Liver (tissue), 9 donors: ENCODE results near the gene ADGRV1. TPM values are rescaled to one million over a fixed set of nuclear protein-coding genes. Genes with fewer than 3 reads are reported as not detected.

ENCODE experiments used
- DNase-seq: peaks from one replicate; pipeline ENCODE4 v3.0.0-alpha.2; 2017; ENCODE audit warnings: low spot score
- H3K27ac ChIP-seq, 2 donors: one replicate each; pipeline ENCODE4 v1.7.0; 2013; ENCODE audit warnings: inconsistent platforms in 2 of 2, low read length in 2 of 2, control low read depth in 1 of 2, low read depth in 1 of 2, mild to moderate bottlenecking in 1 of 2
- H3K27me3 ChIP-seq, 4 donors: one replicate each; pipeline versions ENCODE4 v1.6.1 to v1.7.0; 2013; ENCODE audit warnings: low read length in 3 of 4, inconsistent platforms in 1 of 4, mild to moderate bottlenecking in 1 of 4, moderate library complexity in 1 of 4; ENCODE audit not compliant: control insufficient read depth in 4 of 4, insufficient read depth in 4 of 4
- H3K36me3 ChIP-seq, 4 donors: one replicate each; pipeline versions ENCODE4 v1.6.1 to v1.7.0; 2013; ENCODE audit warnings: low read length in 3 of 4, mild to moderate bottlenecking in 3 of 4, low read depth in 1 of 4, moderate library complexity in 1 of 4; ENCODE audit not compliant: control insufficient read depth in 4 of 4, insufficient read depth in 3 of 4
- H3K4me1 ChIP-seq, 4 donors: one replicate each; pipeline versions ENCODE4 v1.6.1 to v1.7.0; 2013; ENCODE audit warnings: low read length in 3 of 4, mild to moderate bottlenecking in 3 of 4, moderate library complexity in 1 of 4; ENCODE audit not compliant: control insufficient read depth in 4 of 4, insufficient read depth in 4 of 4
- H3K4me3 ChIP-seq, 3 donors: one replicate each; pipeline versions ENCODE4 v1.6.1 to v1.7.0; 2013; ENCODE audit warnings: low read length in 3 of 3, control low read depth in 1 of 3, low read depth in 1 of 3, mild to moderate bottlenecking in 1 of 3
- H3K9ac ChIP-seq, 2 donors: one replicate each; pipeline ENCODE4 v1.7.0; 2013; ENCODE audit warnings: low read length in 2 of 2, mild to moderate bottlenecking in 2 of 2, moderate library complexity in 2 of 2, control low read depth in 1 of 2, low read depth in 1 of 2
- H3K9me3 ChIP-seq, 4 donors: one replicate each; pipeline versions ENCODE4 v1.6.1 to v1.7.0; 2013; ENCODE audit warnings: low read length in 3 of 4; ENCODE audit not compliant: control insufficient read depth in 4 of 4
- EGR1 ChIP-seq, 2 donors: IDR thresholded peaks; 2 replicates each; pipeline ENCODE4 v1.6.1; 2016 to 2018; ENCODE audit warnings: antibody characterized with exemption in 2 of 2, low read depth in 2 of 2
- FOXA1 ChIP-seq: IDR thresholded peaks from 2 replicates; pipeline ENCODE4 v1.6.1; 2016; ENCODE audit warnings: antibody characterized with exemption
- FOXA2 ChIP-seq: IDR thresholded peaks from 2 replicates; pipeline ENCODE4 v1.6.1; 2016; ENCODE audit warnings: antibody characterized with exemption
- GABPA ChIP-seq, 2 donors: IDR thresholded peaks in 1 of 2; conservative IDR thresholded peaks in 1 of 2; 2 replicates each; pipeline ENCODE4 v1.6.1; 2016; ENCODE audit warnings: antibody characterized with exemption in 2 of 2, mild to moderate bottlenecking in 1 of 2, moderate library complexity in 1 of 2
- HNF4A ChIP-seq, 2 donors: conservative IDR thresholded peaks; 2 replicates each; pipeline ENCODE4 v1.6.1; 2016; ENCODE audit warnings: antibody characterized with exemption in 2 of 2, mild to moderate bottlenecking in 2 of 2
- HNF4G ChIP-seq: IDR thresholded peaks from 2 replicates; pipeline ENCODE4 v1.6.1; 2016; ENCODE audit warnings: antibody characterized with exemption
- JUND ChIP-seq, 2 donors: IDR thresholded peaks; 2 replicates each; pipeline ENCODE4 v1.6.1; 2016; ENCODE audit warnings: antibody characterized with exemption in 2 of 2
- NR2F2 ChIP-seq: IDR thresholded peaks from 2 replicates; pipeline ENCODE4 v1.6.1; 2016; ENCODE audit warnings: antibody characterized with exemption
- RAD21 ChIP-seq, 2 donors: IDR thresholded peaks; 2 replicates each; pipeline ENCODE4 v1.6.1; 2016; ENCODE audit warnings: antibody characterized with exemption in 2 of 2, mild to moderate bottlenecking in 2 of 2
- RXRA ChIP-seq, 2 donors: IDR thresholded peaks; 2 replicates each; pipeline ENCODE4 v1.6.1; 2017 to 2018; ENCODE audit warnings: antibody characterized with exemption in 2 of 2, mild to moderate bottlenecking in 1 of 2
- SP1 ChIP-seq: IDR thresholded peaks from 2 replicates; pipeline ENCODE4 v1.6.1; 2018; ENCODE audit warnings: antibody characterized with exemption, mild to moderate bottlenecking
- TAF1 ChIP-seq: conservative IDR thresholded peaks from 2 replicates; pipeline ENCODE4 v1.6.1; 2016; ENCODE audit warnings: antibody characterized with exemption, mild to moderate bottlenecking
- YY1 ChIP-seq: IDR thresholded peaks from 2 replicates; pipeline ENCODE4 v1.6.1; 2016; ENCODE audit warnings: antibody characterized with exemption, mild to moderate bottlenecking
- WGBS: extraction: QIAGEN DNeasy Blood & Tissue Kit; methylation state at CpG from one replicate; pipeline ENCODE4 v1.1.7; 2013; 5-methylcytosine and 5-hydroxymethylcytosine counted together
- polyA plus RNA-seq, 2 donors: library from polyadenylated mRNA; stranded (reverse) in 1 of 2; unstranded in 1 of 2; fragments of 200-250 nt in 1 of 2; fragments of >200 nt in 1 of 2; fragmentation: Nextera tagmentation in 1 of 2; extraction: Ambion mirVana in 1 of 2; gene quantifications; one replicate each; pipeline versions ENCODE4 v1.2.1 to v1.2.3, GENCODE V29; 2013 to 2015
- total RNA-seq, 2 donors: library from RNA; depleted of rRNA; stranded (reverse); fragments of >200 nt; gene quantifications; one replicate each; pipeline ENCODE4 v1.2.3, GENCODE V29; 2014
- TF ChIP-seq, protein P1 (sequence below): IDR thresholded peaks from 2 replicates; pipeline ENCODE4 v1.6.1; 2016; ENCODE audit warnings: antibody characterized with exemption, mild to moderate bottlenecking
- TF ChIP-seq, protein P2 (sequence below): IDR thresholded peaks from 2 replicates; pipeline ENCODE4 v1.6.1; 2016; ENCODE audit warnings: antibody characterized with exemption
- TF ChIP-seq, protein P3 (sequence below): IDR thresholded peaks from 2 replicates; pipeline ENCODE4 v1.6.1; 2016; ENCODE audit warnings: antibody characterized with exemption
- TF ChIP-seq, protein P4 (sequence below): IDR thresholded peaks from 2 replicates; pipeline ENCODE4 v1.6.1; 2016; ENCODE audit warnings: antibody characterized with exemption
- TF ChIP-seq, protein P5 (sequence below): fragments of 150-350 bp; IDR thresholded peaks from 2 replicates; pipeline ENCODE4 v1.5.1; 2017; ENCODE audit warnings: improper control_type of control experiment, low read depth, low read length; ENCODE audit not compliant: missing input control
- donor health status: healthy.
- donor health status: healthy.
- donor health status: healthy.
- donor health status: healthy.
- donor health status: healthy.

Gene ADGRV1
- total and polyA plus RNA-seq, 4 donors = 5.1 to 15.5 (median 9.6) TPM

DNA sequence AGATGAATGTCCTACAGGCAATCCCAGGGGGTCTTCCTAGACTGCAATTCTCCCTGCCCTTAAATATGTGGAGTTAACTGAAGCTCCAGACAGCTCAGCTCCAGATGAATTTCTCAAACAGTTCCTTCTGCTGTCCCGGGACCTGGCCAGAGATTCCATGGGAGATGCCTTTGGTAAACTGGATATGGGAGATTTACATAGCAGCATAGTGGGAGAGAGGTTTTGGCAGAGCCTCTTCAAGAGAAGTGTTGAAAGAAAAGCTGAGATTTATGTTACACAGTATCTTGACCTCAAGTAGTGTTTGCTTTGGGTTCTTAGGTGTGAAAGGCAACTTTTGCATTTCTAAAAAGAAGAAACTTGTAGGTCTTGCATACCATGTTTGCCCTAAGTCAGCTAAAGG lies 459.6 kb downstream of the ADGRV1 start (continued):
- no peak for TF ChIP-seq FOXA1
- TF ChIP-seq, protein P1, sequence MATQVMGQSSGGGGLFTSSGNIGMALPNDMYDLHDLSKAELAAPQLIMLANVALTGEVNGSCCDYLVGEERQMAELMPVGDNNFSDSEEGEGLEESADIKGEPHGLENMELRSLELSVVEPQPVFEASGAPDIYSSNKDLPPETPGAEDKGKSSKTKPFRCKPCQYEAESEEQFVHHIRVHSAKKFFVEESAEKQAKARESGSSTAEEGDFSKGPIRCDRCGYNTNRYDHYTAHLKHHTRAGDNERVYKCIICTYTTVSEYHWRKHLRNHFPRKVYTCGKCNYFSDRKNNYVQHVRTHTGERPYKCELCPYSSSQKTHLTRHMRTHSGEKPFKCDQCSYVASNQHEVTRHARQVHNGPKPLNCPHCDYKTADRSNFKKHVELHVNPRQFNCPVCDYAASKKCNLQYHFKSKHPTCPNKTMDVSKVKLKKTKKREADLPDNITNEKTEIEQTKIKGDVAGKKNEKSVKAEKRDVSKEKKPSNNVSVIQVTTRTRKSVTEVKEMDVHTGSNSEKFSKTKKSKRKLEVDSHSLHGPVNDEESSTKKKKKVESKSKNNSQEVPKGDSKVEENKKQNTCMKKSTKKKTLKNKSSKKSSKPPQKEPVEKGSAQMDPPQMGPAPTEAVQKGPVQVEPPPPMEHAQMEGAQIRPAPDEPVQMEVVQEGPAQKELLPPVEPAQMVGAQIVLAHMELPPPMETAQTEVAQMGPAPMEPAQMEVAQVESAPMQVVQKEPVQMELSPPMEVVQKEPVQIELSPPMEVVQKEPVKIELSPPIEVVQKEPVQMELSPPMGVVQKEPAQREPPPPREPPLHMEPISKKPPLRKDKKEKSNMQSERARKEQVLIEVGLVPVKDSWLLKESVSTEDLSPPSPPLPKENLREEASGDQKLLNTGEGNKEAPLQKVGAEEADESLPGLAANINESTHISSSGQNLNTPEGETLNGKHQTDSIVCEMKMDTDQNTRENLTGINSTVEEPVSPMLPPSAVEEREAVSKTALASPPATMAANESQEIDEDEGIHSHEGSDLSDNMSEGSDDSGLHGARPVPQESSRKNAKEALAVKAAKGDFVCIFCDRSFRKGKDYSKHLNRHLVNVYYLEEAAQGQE = no peak
- TF ChIP-seq FOXA2 = no peak
- no peak for TF ChIP-seq GABPA (IDR thresholded peaks at IDR 0.05 in 1 of 2, conservative IDR thresholded peaks at IDR 0.05 in 1 of 2)
- TF ChIP-seq JUND (IDR thresholded peaks at IDR 0.05) = no peak
- no peak for TF ChIP-seq YY1

DNA sequence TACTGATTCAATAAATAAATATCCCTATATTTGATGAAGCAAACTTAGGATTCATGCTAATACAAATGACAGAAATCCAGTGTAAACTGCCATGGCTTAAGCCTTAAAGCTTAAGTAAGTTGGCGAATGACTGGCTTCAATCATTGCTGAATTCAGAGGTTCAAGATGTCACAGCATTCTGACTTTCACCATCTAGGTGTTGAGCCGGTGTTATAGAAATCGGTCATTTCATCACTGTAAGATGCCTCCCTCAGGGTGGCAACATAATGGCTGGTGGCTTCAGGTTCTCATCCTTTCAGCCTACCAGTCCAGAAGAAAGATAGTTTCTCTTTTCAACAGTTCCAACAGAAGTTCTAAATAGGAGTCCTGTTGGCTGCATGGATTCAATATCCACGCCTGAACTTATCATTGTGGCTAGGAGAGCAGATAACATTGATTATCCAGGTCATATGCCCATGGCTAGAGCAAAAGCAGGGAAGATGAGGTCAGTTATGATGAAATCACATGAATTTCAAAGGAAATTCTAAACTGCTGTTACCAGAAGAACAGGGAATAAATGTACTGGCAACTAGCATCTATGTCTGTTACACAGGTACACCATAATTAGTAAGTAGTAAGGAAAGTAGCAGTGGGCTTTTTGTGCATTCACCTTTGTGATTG lies 460.2 kb downstream of the ADGRV1 start:
- H3K4me1 ChIP-seq = peaks cover 4 to 12% (median 5%) of the 10 kb centered on the region in 4 donors
- no peak overlapping the region for H3K4me3 ChIP-seq
- no peaks in the 10 kb centered on the region for H3K9me3 ChIP-seq
- H3K27me3 ChIP-seq = no peaks in the 10 kb centered on the region
- no peaks in the 10 kb centered on the region for H3K36me3 ChIP-seq
- no peak overlapping the region for H3K27ac ChIP-seq
- TF ChIP-seq, protein P2, sequence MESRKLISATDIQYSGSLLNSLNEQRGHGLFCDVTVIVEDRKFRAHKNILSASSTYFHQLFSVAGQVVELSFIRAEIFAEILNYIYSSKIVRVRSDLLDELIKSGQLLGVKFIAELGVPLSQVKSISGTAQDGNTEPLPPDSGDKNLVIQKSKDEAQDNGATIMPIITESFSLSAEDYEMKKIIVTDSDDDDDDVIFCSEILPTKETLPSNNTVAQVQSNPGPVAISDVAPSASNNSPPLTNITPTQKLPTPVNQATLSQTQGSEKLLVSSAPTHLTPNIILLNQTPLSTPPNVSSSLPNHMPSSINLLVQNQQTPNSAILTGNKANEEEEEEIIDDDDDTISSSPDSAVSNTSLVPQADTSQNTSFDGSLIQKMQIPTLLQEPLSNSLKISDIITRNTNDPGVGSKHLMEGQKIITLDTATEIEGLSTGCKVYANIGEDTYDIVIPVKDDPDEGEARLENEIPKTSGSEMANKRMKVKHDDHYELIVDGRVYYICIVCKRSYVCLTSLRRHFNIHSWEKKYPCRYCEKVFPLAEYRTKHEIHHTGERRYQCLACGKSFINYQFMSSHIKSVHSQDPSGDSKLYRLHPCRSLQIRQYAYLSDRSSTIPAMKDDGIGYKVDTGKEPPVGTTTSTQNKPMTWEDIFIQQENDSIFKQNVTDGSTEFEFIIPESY = no peak
- no peak for TF ChIP-seq FOXA2
- no peak for TF ChIP-seq HNF4G
- TF ChIP-seq, protein P1 = no peak
- TF ChIP-seq, protein P3, sequence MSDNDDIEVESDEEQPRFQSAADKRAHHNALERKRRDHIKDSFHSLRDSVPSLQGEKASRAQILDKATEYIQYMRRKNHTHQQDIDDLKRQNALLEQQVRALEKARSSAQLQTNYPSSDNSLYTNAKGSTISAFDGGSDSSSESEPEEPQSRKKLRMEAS = no peak
- no peak for TF ChIP-seq FOXA1
- TF ChIP-seq, protein P4, sequence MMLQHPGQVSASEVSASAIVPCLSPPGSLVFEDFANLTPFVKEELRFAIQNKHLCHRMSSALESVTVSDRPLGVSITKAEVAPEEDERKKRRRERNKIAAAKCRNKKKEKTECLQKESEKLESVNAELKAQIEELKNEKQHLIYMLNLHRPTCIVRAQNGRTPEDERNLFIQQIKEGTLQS = no peak
- TF ChIP-seq SP1 = no peak
- TF ChIP-seq EGR1 (IDR thresholded peaks at IDR 0.05; ENCODE audit: low read depth in 2 of 2) = no peak
- TF ChIP-seq NR2F2 = no peak
- TF ChIP-seq RAD21 (IDR thresholded peaks at IDR 0.05) = no peak
- peak in 1 of 2 donors; percentile 37 for TF ChIP-seq RXRA (IDR thresholded peaks at IDR 0.05)
- TF ChIP-seq YY1 = peak; percentile 54
- TF ChIP-seq GABPA (IDR thresholded peaks at IDR 0.05 in 1 of 2, conservative IDR thresholded peaks at IDR 0.05 in 1 of 2) = no peak
- TF ChIP-seq, protein P5, sequence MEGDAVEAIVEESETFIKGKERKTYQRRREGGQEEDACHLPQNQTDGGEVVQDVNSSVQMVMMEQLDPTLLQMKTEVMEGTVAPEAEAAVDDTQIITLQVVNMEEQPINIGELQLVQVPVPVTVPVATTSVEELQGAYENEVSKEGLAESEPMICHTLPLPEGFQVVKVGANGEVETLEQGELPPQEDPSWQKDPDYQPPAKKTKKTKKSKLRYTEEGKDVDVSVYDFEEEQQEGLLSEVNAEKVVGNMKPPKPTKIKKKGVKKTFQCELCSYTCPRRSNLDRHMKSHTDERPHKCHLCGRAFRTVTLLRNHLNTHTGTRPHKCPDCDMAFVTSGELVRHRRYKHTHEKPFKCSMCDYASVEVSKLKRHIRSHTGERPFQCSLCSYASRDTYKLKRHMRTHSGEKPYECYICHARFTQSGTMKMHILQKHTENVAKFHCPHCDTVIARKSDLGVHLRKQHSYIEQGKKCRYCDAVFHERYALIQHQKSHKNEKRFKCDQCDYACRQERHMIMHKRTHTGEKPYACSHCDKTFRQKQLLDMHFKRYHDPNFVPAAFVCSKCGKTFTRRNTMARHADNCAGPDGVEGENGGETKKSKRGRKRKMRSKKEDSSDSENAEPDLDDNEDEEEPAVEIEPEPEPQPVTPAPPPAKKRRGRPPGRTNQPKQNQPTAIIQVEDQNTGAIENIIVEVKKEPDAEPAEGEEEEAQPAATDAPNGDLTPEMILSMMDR = no peak
- peak in 1 of 2 donors; percentile 18 for TF ChIP-seq HNF4A (conservative IDR thresholded peaks at IDR 0.05)
- peak in 1 of 2 donors; percentile 28 for TF ChIP-seq JUND (IDR thresholded peaks at IDR 0.05)
- TF ChIP-seq TAF1 = no peak
- 58% methylated on average over 4 of the region's 4 CpGs for WGBS
- DNase-seq = no peak
- no peak overlapping the region for H3K9ac ChIP-seq
